HG03442 (cell line): ENCODE measurements around the gene S100G.
"Not testable (repeated sequence)": the region's sequence is repeated elsewhere in the genome, so short reads cannot be mapped to it uniquely, and the experiment has no call there.

Experiments
- ATAC-seq: cut with Tn5 transposase; IDR thresholded peaks from one replicate; pipeline ENCODE4 v1.9.1; 2021; ENCODE audit warnings: mild to moderate bottlenecking, moderate library complexity; ENCODE audit not compliant: unreplicated experiment

The S100G gene

GRCh38 chrX:16649858-16650257 is at the start of gene S100G:
S100G (plus strand) TSS chrX:16650158; CDS start chrX:16651007, 849 bp downstream.
- ATAC-seq = no peak

GRCh38 chrX:16601885-16602284 is 48.1 kb upstream of the S100G start:
- no peak for ATAC-seq

- not testable (repeated sequence) for ATAC-seq
Observed at GRCh38 chrX:16603235-16603634, 46.7 kb upstream of the S100G start.

GRCh38 chrX:16603822-16604221 is 46.1 kb upstream of the S100G start:
- ATAC-seq = no peak

- no peak for ATAC-seq
Observed at GRCh38 chrX:16604337-16604736, 45.6 kb upstream of the S100G start.

GRCh38 chrX:16606142-16606720 is 43.7 kb upstream of the S100G start:
- no peak for ATAC-seq

- no peak for ATAC-seq
Observed at GRCh38 chrX:16610121-16610621, 39.8 kb upstream of the S100G start.

- not testable (repeated sequence) for ATAC-seq
Observed at GRCh38 chrX:16610654-16611053, 39.3 kb upstream of the S100G start.

GRCh38 chrX:16612257-16612897 is 37.6 kb upstream of the S100G start:
- no peak for ATAC-seq

- no peak for ATAC-seq
Observed at GRCh38 chrX:16617382-16617781, 32.6 kb upstream of the S100G start.

- ATAC-seq = no peak
Observed at GRCh38 chrX:16618422-16618821, 31.5 kb upstream of the S100G start.

GRCh38 chrX:16619024-16619423 is 30.9 kb upstream of the S100G start:
- no peak for ATAC-seq

- not testable (repeated sequence) for ATAC-seq
Observed at GRCh38 chrX:16628511-16628910, 21.4 kb upstream of the S100G start.

- no peak for ATAC-seq
Observed at GRCh38 chrX:16628946-16629595, 20.9 kb upstream of the S100G start.

GRCh38 chrX:16629909-16630308 is 20.0 kb upstream of the S100G start:
- no peak for ATAC-seq

GRCh38 chrX:16633754-16634153 is 16.2 kb upstream of the S100G start:
- no peak for ATAC-seq

- no peak for ATAC-seq
Observed at GRCh38 chrX:16635040-16635439, 14.9 kb upstream of the S100G start.

GRCh38 chrX:16635596-16635995 is 14.4 kb upstream of the S100G start:
- ATAC-seq = no peak

- ATAC-seq = no peak
Observed at GRCh38 chrX:16638533-16638932, 11.4 kb upstream of the S100G start.

GRCh38 chrX:16639966-16640365 is 10.0 kb upstream of the S100G start:
- no peak for ATAC-seq

GRCh38 chrX:16640823-16641222 is 9.1 kb upstream of the S100G start:
- no peak for ATAC-seq

GRCh38 chrX:16643176-16643575 is 6.8 kb upstream of the S100G start:
- ATAC-seq = no peak
